K562 (cell line): ENCODE data around the gene ORC2. TPM values are rescaled to one million over a fixed set of nuclear protein-coding genes. Genes with fewer than 3 reads are reported as not detected.
A peak's percentile ranks its signal among the peaks of the same experiment; 100 is the strongest.

Experiments used
- ARID2 ChIP-seq: fragments of 450-650 bp; IDR thresholded peaks from 2 replicates; pipeline ENCODE4 v1.6.1; 2017; ENCODE audit warnings: antibody characterized with exemption, mild to moderate bottlenecking
- BRD9 ChIP-seq: fragments of 450-650 bp; IDR thresholded peaks from 2 replicates; pipeline ENCODE4 v1.6.1; 2018; ENCODE audit warnings: low read depth; ENCODE audit not compliant: partially characterized antibody
- CCAR2 ChIP-seq: fragments of 200-400 bp; formaldehyde crosslinking; IDR thresholded peaks from 2 replicates; pipeline ENCODE4 v1.6.1; 2017; ENCODE audit warnings: mild to moderate bottlenecking, low read depth, low read length
- FOXA1 ChIP-seq: fragments of 450-650 bp; IDR thresholded peaks from 2 replicates; pipeline ENCODE4 v1.6.1; 2016; ENCODE audit warnings: mild to moderate bottlenecking, borderline replicate concordance
- FOXK2 ChIP-seq, 2 experiments: fragments of 450-650 bp; IDR thresholded peaks in 1 of 2; conservative IDR thresholded peaks in 1 of 2; 2 replicates each; pipeline ENCODE4 v1.6.1; 2016; ENCODE audit warnings: low read depth in 2 of 2, mild to moderate bottlenecking in 1 of 2
- HMGN3 ChIP-seq: IDR thresholded peaks from 2 replicates; pipeline ENCODE4 v1.6.1; 2011; ENCODE audit warnings: borderline replicate concordance, low read depth, mild to moderate bottlenecking, mixed read lengths, low read length; ENCODE audit not compliant: insufficient read length; ENCODE audit errors: extremely low read depth
- KDM1A ChIP-seq, 2 experiments: fragments of 450-650 bp; IDR thresholded peaks; 2 replicates each; pipeline ENCODE4 v1.6.1; 2016; ENCODE audit warnings: mild to moderate bottlenecking in 2 of 2
- MAFK ChIP-seq: IDR thresholded peaks from 2 replicates; pipeline ENCODE4 v1.6.1; 2011; ENCODE audit warnings: low read length, improper control_type of control experiment
- MYC ChIP-seq, 2 experiments: fragments of 250-450 bp in 1 of 2; sonication (Bioruptor Pico) in 1 of 2; IDR thresholded peaks; 2 replicates each; pipeline versions ENCODE4 v1.5.1 to v1.6.1; 2012 to 2021; ENCODE audit warnings: low read depth in 2 of 2, borderline replicate concordance in 1 of 2, improper control_type of control experiment in 1 of 2, low read length in 1 of 2, mild to moderate bottlenecking in 1 of 2, moderate library complexity in 1 of 2
- NCOA2 ChIP-seq, 2 experiments: fragments of 450-650 bp; IDR thresholded peaks; 2 replicates each; pipeline ENCODE4 v1.6.1; 2018; ENCODE audit warnings: mild to moderate bottlenecking in 2 of 2, moderate library complexity in 1 of 2; ENCODE audit not compliant: partially characterized antibody in 2 of 2
- NFE2L1 ChIP-seq: fragments of 450-650 bp; IDR thresholded peaks from 2 replicates; pipeline ENCODE4 v1.6.1; 2016; ENCODE audit warnings: missing genetic modification characterization, low read depth, mild to moderate bottlenecking, missing compliant biosample characterization, moderate library complexity, borderline replicate concordance
- NFIC ChIP-seq: fragments of 450-650 bp; IDR thresholded peaks from 2 replicates; pipeline ENCODE4 v1.6.1; 2017; ENCODE audit warnings: mild to moderate bottlenecking, inconsistent platforms
- PHF8 ChIP-seq: fragments of 200-600 bp; sonication (generic); IDR thresholded peaks from 2 replicates; pipeline ENCODE4 v1.6.1; 2012; ENCODE audit warnings: mixed run types, mild to moderate bottlenecking, inconsistent platforms, low read length, moderate library complexity, borderline replicate concordance
- POLR2AphosphoS2 ChIP-seq: IDR thresholded peaks from 2 replicates; pipeline ENCODE4 v1.6.1; 2012; ENCODE audit warnings: low read length, improper control_type of control experiment
- PREB ChIP-seq: sonication (generic); formaldehyde crosslinking; IDR thresholded peaks from 2 replicates; pipeline ENCODE4 v1.8.1; 2023; ENCODE audit warnings: mild to moderate bottlenecking, missing genetic modification reagents
- PURB ChIP-seq: sonication (generic); formaldehyde crosslinking; IDR thresholded peaks from 2 replicates; pipeline ENCODE4 v1.9.0; 2021; ENCODE audit warnings: low read depth, mild to moderate bottlenecking, missing genetic modification reagents
- SIN3B ChIP-seq: fragments of 450-650 bp; IDR thresholded peaks from 2 replicates; pipeline ENCODE4 v1.6.1; 2017; ENCODE audit warnings: low read depth, mild to moderate bottlenecking, moderate library complexity
- SIRT6 ChIP-seq: IDR thresholded peaks from one replicate; pipeline ENCODE4 v1.6.1; 2012; ENCODE audit warnings: low read depth, mild to moderate bottlenecking, control low read depth, inconsistent platforms, low read length, moderate library complexity
- SMAD4 ChIP-seq: fragments of 250-450 bp; sonication (Bioruptor Pico); conservative IDR thresholded peaks from 2 replicates; pipeline ENCODE4 v1.8.0; 2021; ENCODE audit warnings: inconsistent platforms, mild to moderate bottlenecking, moderate library complexity
- SOX6 ChIP-seq: fragments of 450-650 bp; IDR thresholded peaks from 2 replicates; pipeline ENCODE4 v1.6.1; 2014; ENCODE audit warnings: mild to moderate bottlenecking
- TAF1 ChIP-seq: IDR thresholded peaks from 2 replicates; pipeline ENCODE4 v1.6.1; 2011; ENCODE audit warnings: mild to moderate bottlenecking, low read length, moderate library complexity; ENCODE audit not compliant: insufficient read depth, control insufficient read depth, severe bottlenecking; ENCODE audit errors: extremely low read depth
- TAF9B ChIP-seq: fragments of 450-650 bp; IDR thresholded peaks from 2 replicates; pipeline ENCODE4 v1.6.1; 2018; ENCODE audit warnings: mild to moderate bottlenecking; ENCODE audit not compliant: partially characterized antibody
- U2AF1 ChIP-seq: fragments of 200-400 bp; formaldehyde crosslinking; optimal IDR thresholded peaks from 2 replicates; pipeline ENCODE3; 2017; ENCODE audit warnings: mild to moderate bottlenecking, low read depth, low read length, moderate library complexity
- ZBTB43 ChIP-seq: sonication (generic); formaldehyde crosslinking; IDR thresholded peaks from 2 replicates; pipeline ENCODE4 v1.8.0; 2023; ENCODE audit warnings: mild to moderate bottlenecking, missing genetic modification reagents
- ZNF224 ChIP-seq: sonication (generic); formaldehyde crosslinking; IDR thresholded peaks from 2 replicates; pipeline ENCODE4 v1.8.0; 2022; ENCODE audit warnings: mild to moderate bottlenecking, missing genetic modification reagents
- ZNF778 ChIP-seq: fragments of 450-650 bp; formaldehyde crosslinking; IDR thresholded peaks from 2 replicates; pipeline ENCODE4 v1.4.0; 2020; ENCODE audit warnings: mild to moderate bottlenecking, moderate library complexity
- ZSCAN29 ChIP-seq: fragments of 450-650 bp; IDR thresholded peaks from 2 replicates; pipeline ENCODE4 v1.6.1; 2017
- polyA plus RNA-seq, 8 experiments: library from polyadenylated mRNA; depleted of rRNA in 4 of 8; stranded (reverse) in 5 of 8; unstranded in 3 of 8; fragments of >200 nt; fragmentation: Nextera tagmentation in 2 of 8; fragmentation: Illumina TruSeq in 1 of 8; extraction: Ambion mirVana in 2 of 8; extraction: Trizol in 1 of 8; gene quantifications; 2 replicates each; pipeline versions ENCODE4 v1.2.1 to v1.2.3, GENCODE V29; 2011 to 2014; ENCODE audit warnings: inconsistent platforms in 1 of 8, missing spikeins in 1 of 8
- total RNA-seq, 7 experiments: library from RNA; depleted of rRNA in 6 of 7; stranded (reverse); fragments of >200 nt in 6 of 7; fragmentation: Illumina TruSeq in 2 of 7; extraction: Trizol in 2 of 7; gene quantifications; 2 replicates each; pipeline versions ENCODE4 v1.2.1 to v1.2.3, GENCODE V29; 2011 to 2021; ENCODE audit warnings: low replicate concordance in 1 of 7

ORC2 gene
- total and polyA plus RNA-seq, 9 of the 15 experiments (the other 6 are each of a cell fraction or from before 2014, with no cell fraction given): 5.6 to 41.1 (median 19.0) TPM

GRCh38 chr2:200864176-200865034, 99.1 kb downstream of the ORC2 start, which contains the start of gene CLK1 (continued):
- TF ChIP-seq FOXA1 (no peak), ZNF778 (CRISPR knock-in tag) (no peak), PHF8 (peak; percentile 90), FOXK2 (conservative IDR thresholded peaks at IDR 0.05 in 1 of 2, IDR thresholded peaks at IDR 0.05 in 1 of 2; ENCODE audit: low read depth in 2 of 2) (peak; percentile 55 to 67), SIRT6 (no peak), HMGN3 (peak; percentile 46), TAF1 (peak; percentile 78), U2AF1 (peak; percentile 64), MAFK (peak; percentile 21; the same call in 1 of the 2 replicates), POLR2AphosphoS2 (peak; percentile 94), PREB (CRISPR knock-in tag) (0 out of 2 replicates have a peak, but pooled peaks have one; percentile 10), SIN3B (0 out of 2 replicates have a peak, but pooled peaks have one; percentile 34), NFIC (0 out of 2 replicates have a peak, but pooled peaks have one; percentile 40), MYC (IDR thresholded peaks at IDR 0.05; ENCODE audit: low read depth, low read length) (peak; percentile 41), MYC (CRISPR knock-in tag; IDR thresholded peaks at IDR 0.05; ENCODE audit: borderline replicate concordance, low read depth) (peak; percentile 15; the same call in 1 of the 2 replicates), ZSCAN29 (peak; percentile 66; the same call in 1 of the 2 replicates), BRD9 (no peak), ARID2 (no peak), SOX6 (0 out of 2 replicates have a peak, but pooled peaks have one; percentile 27), TAF9B (peak; percentile 79), SMAD4 (CRISPR knock-in tag) (peak; percentile 78), PURB (CRISPR knock-in tag) (no peak), ZNF224 (CRISPR knock-in tag) (no peak), NCOA2 (IDR thresholded peaks at IDR 0.05; ENCODE audit: partially characterized antibody in 2 of 2) (no peak), CCAR2 (no peak), NFE2L1 (no peak), ZBTB43 (CRISPR knock-in tag) (0 out of 2 replicates have a peak, but pooled peaks have one; percentile 15), KDM1A (IDR thresholded peaks at IDR 0.05) (no peak)
